SW 1271 (cell line): ENCODE measurements around the gene PLCB1.
"Not testable (repeated sequence)": the region's sequence is repeated elsewhere in the genome, so short reads cannot be mapped to it uniquely, and the experiment has no call there.

Experiments used
- DNase-seq, 2 experiments: peaks; one replicate each; lab custom pipeline; 2025; lab: John Stamatoyannopoulos, UW

PLCB1 gene

DNA sequence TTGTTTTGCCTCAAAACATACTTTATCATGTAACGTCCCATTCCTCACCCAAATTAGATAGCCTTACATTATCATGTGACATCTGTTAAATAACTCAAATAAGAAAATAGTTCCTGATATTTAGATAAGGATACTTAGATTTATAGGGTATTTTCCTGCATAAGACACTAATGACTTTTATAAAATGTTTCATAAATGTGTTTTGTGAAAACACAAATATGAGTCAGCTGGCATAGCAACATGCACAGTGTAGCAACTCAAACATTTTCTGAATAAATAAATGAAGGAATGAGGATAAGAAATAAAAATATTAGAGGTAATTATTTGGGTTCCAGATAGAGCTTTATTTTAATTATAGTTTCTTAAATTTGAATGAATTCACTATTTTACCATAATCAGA is 476.4 kb downstream of the PLCB1 start:
- no peak for DNase-seq

- DNase-seq, result no peak
These were observed 484.7 kb downstream of the PLCB1 start for GRCh38 chr20:8616792-8617191.

DNA sequence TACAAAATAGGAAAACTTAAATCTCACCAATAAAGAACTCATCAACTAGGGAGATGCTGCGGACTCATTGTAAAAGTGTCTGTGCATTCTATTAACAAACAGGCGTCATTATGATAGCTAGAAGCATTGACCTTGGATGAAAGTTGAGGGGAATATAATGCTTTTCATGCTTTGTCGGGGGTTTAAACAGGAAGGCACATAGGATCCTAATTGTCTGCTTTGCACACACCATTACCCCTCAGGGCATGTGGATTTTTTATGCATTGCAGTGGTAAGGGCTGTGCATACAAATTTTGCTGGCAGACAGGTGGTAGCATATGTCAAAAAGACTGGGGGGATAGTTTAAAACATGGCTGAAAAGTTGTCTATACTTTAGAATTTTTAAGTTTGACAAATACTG is 488.9 kb downstream of the PLCB1 start:
- no peak for DNase-seq

DNA sequence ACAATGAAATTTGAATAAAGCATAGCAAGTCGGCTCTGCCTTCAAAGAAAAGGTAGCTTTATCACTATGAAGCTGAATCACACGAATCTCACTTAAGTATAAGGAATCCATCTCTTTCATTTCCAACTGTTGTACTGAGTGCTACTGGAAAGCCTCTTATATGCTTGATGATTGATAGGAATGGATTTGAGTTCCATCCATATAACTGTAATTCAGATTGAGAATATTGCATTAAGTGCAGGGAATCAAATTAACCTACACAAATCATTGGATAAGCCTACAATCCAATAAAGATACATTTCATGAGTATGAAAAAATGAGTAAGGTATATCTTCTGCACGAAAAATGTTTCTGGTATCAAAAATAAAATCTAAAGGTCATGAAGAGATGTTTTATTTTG is 492.0 kb downstream of the PLCB1 start:
- no peak for DNase-seq

GRCh38 chr20:8624616-8625015 is 492.6 kb downstream of the PLCB1 start:
- DNase-seq, result no peak

- no peak for DNase-seq
These were observed 495.4 kb downstream of the PLCB1 start for GRCh38 chr20:8627340-8628004.

- DNase-seq, result no peak
These were observed 499.2 kb downstream of the PLCB1 start for GRCh38 chr20:8631271-8631670.

DNA sequence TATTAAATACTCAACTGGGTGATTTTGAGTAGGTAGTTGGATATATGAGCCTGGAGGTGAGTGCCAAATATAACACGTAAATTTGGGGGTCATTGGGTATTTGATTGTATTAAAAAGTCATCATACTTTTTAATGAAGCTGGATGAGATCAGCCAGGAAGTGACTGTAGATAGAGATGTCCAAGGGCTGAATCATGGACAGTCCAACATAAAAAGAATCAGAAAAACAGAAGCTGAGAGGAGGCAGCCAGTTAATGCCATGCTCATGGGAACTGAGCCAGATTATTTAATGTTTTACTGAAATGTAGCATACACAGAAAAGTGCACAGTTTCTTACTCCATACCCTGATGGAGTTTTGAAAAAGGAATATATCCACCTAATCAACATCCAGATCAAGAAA is 501.3 kb downstream of the PLCB1 start:
- no peak for DNase-seq

DNA sequence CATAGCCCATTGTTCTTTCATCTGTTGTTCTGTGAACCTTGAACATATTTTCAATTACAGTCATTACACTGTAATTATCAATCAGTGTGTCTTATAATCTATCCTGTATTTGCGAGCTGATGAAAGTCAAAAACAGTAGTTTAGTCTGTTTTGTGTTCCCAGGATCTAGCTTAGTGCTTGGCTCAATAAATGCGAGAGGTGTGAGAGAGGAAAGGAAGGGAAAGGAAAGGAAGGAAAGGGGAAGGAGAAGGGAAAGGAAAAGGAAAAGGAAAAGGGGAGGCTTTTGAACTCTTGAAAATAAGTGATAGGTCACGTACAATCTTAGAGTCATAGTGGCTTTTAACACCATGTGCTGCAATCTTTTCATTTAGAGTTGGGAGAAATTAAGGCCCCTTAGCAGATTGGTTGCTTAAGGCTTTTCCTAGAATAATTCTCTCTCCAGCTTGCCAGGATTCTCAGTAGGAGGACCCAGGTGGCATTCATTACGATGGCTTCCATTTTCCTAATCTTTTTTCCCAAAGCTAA is 503.0 kb downstream of the PLCB1 start:
- DNase-seq, result no peak

- no peak for DNase-seq
These were observed 503.8 kb downstream of the PLCB1 start for GRCh38 chr20:8635837-8636236.

DNA sequence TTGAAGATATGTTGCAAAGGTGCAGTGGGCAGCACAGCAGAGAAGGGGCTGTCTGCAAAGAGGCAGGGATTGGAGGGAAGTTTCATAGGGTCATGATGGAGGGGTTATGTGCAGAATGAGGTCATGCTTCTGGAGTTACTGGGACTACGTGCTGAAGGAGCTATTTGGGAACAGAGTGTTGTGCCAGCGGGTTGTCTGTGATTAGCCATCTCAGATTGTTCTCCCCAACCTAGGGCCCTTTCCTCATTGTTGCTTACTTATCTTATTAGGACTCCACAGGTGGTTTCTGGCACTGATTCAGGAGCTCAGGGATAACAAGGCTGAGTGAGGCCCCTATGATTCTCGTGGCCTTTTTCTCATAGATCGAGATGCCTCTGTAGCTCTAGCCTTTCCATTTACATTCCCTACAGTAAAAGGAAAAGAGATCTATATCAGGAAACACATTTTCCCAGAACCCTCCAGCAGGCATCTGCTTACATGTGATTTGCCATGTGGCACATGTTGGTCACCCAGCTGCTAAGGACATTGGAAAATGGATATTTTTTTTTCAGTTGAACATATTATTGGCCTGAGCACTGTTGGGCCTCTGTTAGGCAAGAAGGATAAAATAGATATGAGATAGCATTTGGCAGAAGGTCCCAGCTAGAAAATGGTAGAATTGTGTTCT is 507.2 kb downstream of the PLCB1 start:
- DNase-seq, result no peak

DNA sequence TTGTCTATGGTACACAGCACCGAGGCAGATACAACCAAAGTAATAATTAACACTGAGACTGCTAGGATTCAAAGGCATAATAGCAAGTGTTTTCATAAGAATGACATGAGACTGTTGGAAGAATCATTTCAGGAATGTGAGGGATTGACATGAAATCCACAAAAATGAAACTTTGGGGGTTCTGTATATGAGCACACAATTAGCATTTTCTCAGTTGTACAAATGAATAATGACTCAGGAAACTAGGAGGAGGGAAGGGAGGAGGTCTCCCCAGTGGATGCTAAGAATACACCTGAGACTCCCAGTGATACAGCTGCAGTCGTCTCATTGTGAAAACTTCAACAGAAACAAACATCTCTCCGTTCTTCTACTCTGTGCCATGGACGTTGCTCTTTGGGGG is 508.4 kb downstream of the PLCB1 start:
- DNase-seq, result no peak

GRCh38 chr20:8642247-8642646 is 510.2 kb downstream of the PLCB1 start:
- no peak for DNase-seq

DNA sequence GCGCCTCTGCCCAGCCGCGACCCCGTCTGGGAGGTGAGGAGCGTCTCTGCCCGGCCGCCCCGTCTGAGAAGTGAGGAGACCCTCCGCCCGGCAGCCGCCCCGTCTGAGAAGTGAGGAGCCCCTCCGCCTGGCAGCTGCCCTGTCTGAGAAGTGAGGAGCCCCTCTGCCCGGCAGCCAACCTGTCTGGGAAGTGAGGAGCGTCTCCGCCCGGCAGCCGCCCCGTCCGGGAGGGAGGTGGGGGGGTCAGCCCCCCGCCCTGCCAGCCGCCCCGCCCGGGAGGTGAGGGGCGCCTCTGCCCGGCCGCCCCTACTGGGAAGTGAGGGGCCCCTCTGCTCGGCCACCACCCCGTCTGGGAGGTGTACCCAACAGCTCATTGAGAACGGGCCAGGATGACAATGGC is 512.4 kb downstream of the PLCB1 start:
- not testable (repeated sequence) for DNase-seq

- DNase-seq, result no peak
These were observed 513.3 kb downstream of the PLCB1 start for GRCh38 chr20:8645326-8645725.

DNA sequence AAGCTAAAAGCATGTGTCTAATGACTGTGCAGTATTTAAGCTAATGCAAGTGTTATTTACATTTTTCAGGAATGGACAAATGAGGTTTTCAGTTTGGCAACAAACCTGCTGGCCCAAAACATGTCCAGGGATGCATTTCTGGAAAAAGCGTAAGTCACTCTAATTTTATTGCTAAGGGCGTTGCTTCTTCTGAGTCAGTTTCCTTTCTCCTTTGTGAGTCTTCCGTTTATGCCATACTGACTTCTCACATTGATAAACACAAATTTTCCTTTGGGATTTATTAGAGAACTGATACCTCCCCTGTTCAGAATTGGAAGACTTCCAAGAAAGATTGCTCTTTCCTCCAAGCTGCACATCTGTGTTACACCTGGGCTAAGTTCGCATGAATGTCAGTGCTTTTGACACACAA is 514.0 kb downstream of the PLCB1 start:
- no peak for DNase-seq

- DNase-seq, result no peak
These were observed 514.6 kb downstream of the PLCB1 start for GRCh38 chr20:8646716-8647115.

GRCh38 chr20:8647961-8648441 is 515.9 kb downstream of the PLCB1 start:
- DNase-seq, result no peak

- no peak for DNase-seq
These were observed 516.4 kb downstream of the PLCB1 start for GRCh38 chr20:8648466-8648865.

DNA sequence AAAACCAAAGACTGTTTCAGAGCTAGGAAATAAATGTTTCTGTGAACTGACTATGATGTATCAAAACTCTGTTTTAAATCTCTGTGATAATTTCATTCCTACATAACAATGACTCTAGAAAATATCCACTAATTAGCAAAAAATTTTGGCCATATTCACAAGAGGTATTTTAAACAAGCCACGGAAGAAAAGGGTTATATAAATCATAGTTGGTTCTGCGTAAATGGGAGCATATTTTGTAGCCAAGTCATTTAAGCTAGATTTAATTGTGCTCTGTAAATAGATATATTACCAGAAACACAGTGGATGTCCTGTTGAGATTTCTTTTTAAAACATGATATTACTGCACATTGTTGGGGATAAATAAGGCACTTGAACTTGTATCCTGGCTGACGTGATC is 520.3 kb downstream of the PLCB1 start:
- no peak for DNase-seq

- no peak for DNase-seq
These were observed 522.4 kb downstream of the PLCB1 start for GRCh38 chr20:8654486-8654885.

DNA sequence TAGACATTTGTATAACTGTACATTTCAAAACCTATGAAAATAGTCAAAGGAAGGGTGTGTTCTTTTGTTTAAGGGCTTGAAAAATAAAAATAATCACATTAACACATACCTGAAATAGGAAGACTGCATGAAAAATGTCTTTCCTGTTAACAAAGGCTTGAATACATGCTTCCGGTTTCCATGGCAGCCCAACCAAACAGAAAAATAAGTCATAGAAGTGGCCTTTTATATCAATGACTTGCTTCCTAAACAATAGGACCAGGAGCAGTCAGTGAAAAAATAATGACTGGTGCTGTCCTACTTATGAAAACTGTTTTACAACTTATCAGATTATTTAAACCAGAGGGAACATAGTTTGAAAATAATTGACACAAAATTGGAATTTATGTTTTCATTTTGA is 524.3 kb downstream of the PLCB1 start:
- no peak for DNase-seq

DNA sequence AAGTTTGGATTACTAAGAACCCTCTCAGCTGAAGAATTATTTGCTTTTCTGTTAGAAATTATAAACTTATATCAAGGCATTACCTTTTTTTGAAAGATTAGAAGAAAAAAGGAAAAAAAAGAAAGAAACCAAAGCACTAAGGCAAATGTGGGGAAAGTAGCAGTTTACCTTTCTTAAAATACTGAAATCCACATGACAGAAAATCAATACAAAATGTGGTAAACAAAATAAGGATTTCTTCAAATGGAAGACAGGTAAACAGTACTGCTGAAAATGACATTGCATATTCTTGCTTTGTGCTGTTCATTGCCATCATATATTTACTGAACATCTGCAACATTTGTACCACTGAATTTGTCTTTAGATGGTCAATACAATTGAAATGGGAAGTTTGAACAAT is 525.6 kb downstream of the PLCB1 start:
- no peak for DNase-seq

DNA sequence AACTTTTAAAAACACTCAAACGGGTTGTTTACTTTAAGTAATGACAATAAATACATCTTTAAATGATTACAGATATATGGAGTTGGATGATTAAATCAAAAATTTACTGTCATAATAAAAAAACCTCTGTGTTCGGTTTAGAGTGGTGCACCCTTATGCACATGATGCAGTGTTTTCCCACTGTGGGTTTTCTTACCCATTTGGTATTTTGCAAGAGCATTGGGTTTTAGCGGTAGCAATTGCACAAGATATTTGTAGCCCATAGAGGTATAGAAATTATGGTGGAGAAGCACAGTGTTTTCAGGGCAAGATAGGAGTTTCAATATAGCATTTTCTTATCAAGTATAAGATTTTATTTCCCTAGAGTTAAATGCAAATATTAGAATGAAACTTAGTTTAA is 526.0 kb downstream of the PLCB1 start:
- no peak for DNase-seq
